A549 (cell line): ENCODE results near the gene NUAK2. TPM values are rescaled to one million over a fixed set of nuclear protein-coding genes. Genes with fewer than 3 reads are reported as not detected.

Source experiments
- ATAC-seq, 2 experiments: fragments of 200-7000 bp in 1 of 2; fragments of >200 bp in 1 of 2; cut with Nextera tagmentation in 1 of 2; cut with Tn5 transposase in 1 of 2; 3 replicates each; pipeline versions ENCODE4 v1.8.0 to v1.9.1; 2018 to 2020; ENCODE audit warnings: mild to moderate bottlenecking in 1 of 2, moderate library complexity in 1 of 2
- CTCF ChIA-PET: fragments of 300-600 bp; sonication (Branson Sonifier 250); formaldehyde crosslinking; extraction: SDS; loops from one replicate; lab custom pipeline; 2021; ENCODE audit warnings: antibody characterized with exemption, inconsistent platforms; lab: Yijun Ruan, JAX
- POLR2A ChIA-PET: fragments of 350-600 bp; formaldehyde crosslinking; extraction: SDS; loops from one replicate; lab custom pipeline; 2021; ENCODE audit warnings: antibody characterized with exemption, inconsistent platforms; lab: Yijun Ruan, JAX
- DNase-seq, 2 experiments: peaks; one replicate each; pipeline versions ENCODE4 v3.0.0 to v3.0.0-alpha.2; 2011 to 2016; ENCODE audit warnings: low read depth in 1 of 2, low spot score in 1 of 2
- FAIRE-seq: peaks from 2 replicates; lab custom pipeline; 2011; peaks lifted over from hg19 to GRCh38; lab: Jason Lieb, UNC
- H3K27ac ChIP-seq, 2 experiments: fragments of >200 bp; sonication (Bioruptor Twin); formaldehyde crosslinking; 3 replicates each; pipeline ENCODE4 v1.5.1; 2016 to 2017
- H3K4me1 ChIP-seq: fragments of >200 bp; sonication (Bioruptor Twin); formaldehyde crosslinking; 3 replicates; pipeline ENCODE4 v1.6.1; 2016
- H3K4me2 ChIP-seq: fragments of >200 bp; sonication (Bioruptor Twin); formaldehyde crosslinking; 3 replicates; pipeline ENCODE4 v1.6.1; 2016
- H3K4me3 ChIP-seq: fragments of >200 bp; sonication (Bioruptor Twin); formaldehyde crosslinking; 3 replicates; pipeline ENCODE4 v1.5.1; 2016
- H3K9me3 ChIP-seq: fragments of >200 bp; sonication (Bioruptor Twin); formaldehyde crosslinking; 3 replicates; pipeline ENCODE4 v1.6.1; 2016
- ATOH8 ChIP-seq: fragments of 250-450 bp; sonication (Bioruptor Pico); IDR thresholded peaks from 2 replicates; pipeline ENCODE4 v1.5.0; 2020; ENCODE audit warnings: low read depth, mild to moderate bottlenecking, moderate library complexity
- BHLHE40 ChIP-seq: IDR thresholded peaks from 2 replicates; pipeline ENCODE4 v1.6.1; 2012; ENCODE audit warnings: low read depth, low read length, inconsistent platforms
- CHD2 ChIP-seq: fragments of 150-350 bp; IDR thresholded peaks from 2 replicates; pipeline ENCODE4 v1.6.1; 2014; ENCODE audit warnings: low read length; ENCODE audit not compliant: partially characterized antibody
- CHD4 ChIP-seq: fragments of 200-600 bp; sonication (generic); IDR thresholded peaks from 2 replicates; pipeline ENCODE4 v1.6.1; 2016; ENCODE audit warnings: antibody characterized with exemption, mild to moderate bottlenecking, borderline replicate concordance
- CTCF ChIP-seq: fragments of >200 bp; sonication (Bioruptor Twin); formaldehyde crosslinking; IDR thresholded peaks from 3 replicates; pipeline ENCODE4 v1.5.1; 2016
- EHF ChIP-seq: fragments of 250-450 bp; sonication (Bioruptor Pico); IDR thresholded peaks from 2 replicates; pipeline ENCODE4 v1.5.0; 2020; ENCODE audit warnings: mild to moderate bottlenecking
- EP300 ChIP-seq, 2 experiments: fragments of >200 bp; sonication (Bioruptor Twin); formaldehyde crosslinking; IDR thresholded peaks; 2 replicates in 1 of 2; 3 replicates in 1 of 2; pipeline ENCODE4 v1.6.1; 2016 to 2017
- FOSB ChIP-seq: fragments of 250-450 bp; sonication (Bioruptor Pico); IDR thresholded peaks from 2 replicates; pipeline ENCODE4 v1.5.0; 2020; ENCODE audit warnings: mild to moderate bottlenecking, moderate library complexity
- FOSL2 ChIP-seq, 2 experiments: fragments of 450-650 bp in 1 of 2; fragments of >200 bp in 1 of 2; sonication (Bioruptor Twin) in 1 of 2; formaldehyde crosslinking; IDR thresholded peaks; 2 replicates each; pipeline versions ENCODE4 v1.5.0 to v1.6.1; 2016 to 2020; ENCODE audit warnings: mild to moderate bottlenecking in 1 of 2, moderate library complexity in 1 of 2
- FOXS1 ChIP-seq: fragments of 250-450 bp; sonication (Bioruptor Pico); IDR thresholded peaks from 2 replicates; pipeline ENCODE4 v1.5.0; 2020; ENCODE audit warnings: mild to moderate bottlenecking, moderate library complexity
- GATA3 ChIP-seq: IDR thresholded peaks from 2 replicates; pipeline ENCODE4 v1.6.1; 2012; ENCODE audit warnings: borderline replicate concordance
- HMGXB4 ChIP-seq: fragments of 250-450 bp; sonication (Bioruptor Pico); IDR thresholded peaks from 2 replicates; pipeline ENCODE4 v1.5.0; 2021; ENCODE audit warnings: mild to moderate bottlenecking, moderate library complexity, borderline replicate concordance
- HOXB13 ChIP-seq: fragments of 250-450 bp; sonication (Bioruptor Pico); IDR thresholded peaks from 2 replicates; pipeline ENCODE4 v1.5.0; 2020; ENCODE audit warnings: low read depth, mild to moderate bottlenecking, moderate library complexity
- JUN ChIP-seq, 2 experiments: fragments of >200 bp; sonication (Bioruptor Twin); formaldehyde crosslinking; IDR thresholded peaks; 2 replicates in 1 of 2; 3 replicates in 1 of 2; pipeline ENCODE4 v1.6.1; 2016 to 2017
- JUNB ChIP-seq: fragments of >200 bp; sonication (Bioruptor Twin); formaldehyde crosslinking; IDR thresholded peaks from 2 replicates; pipeline ENCODE4 v1.6.1; 2016
- MAX ChIP-seq: IDR thresholded peaks from 2 replicates; pipeline ENCODE4 v1.6.1; 2012
- MAZ ChIP-seq: fragments of 150-350 bp; IDR thresholded peaks from 2 replicates; pipeline ENCODE4 v1.6.1; 2014; ENCODE audit warnings: antibody characterized with exemption, low read depth, low read length, borderline replicate concordance
- NFE2L2 ChIP-seq: fragments of 150-350 bp; conservative IDR thresholded peaks from 2 replicates; pipeline ENCODE4 v1.6.1; 2014; ENCODE audit warnings: low read length
- NR3C1 ChIP-seq: fragments of >200 bp; sonication (Bioruptor Twin); formaldehyde crosslinking; IDR thresholded peaks from 3 replicates; pipeline ENCODE4 v1.6.1; 2017
- RAD21 ChIP-seq, 2 experiments: fragments of >200 bp in 1 of 2; sonication (Bioruptor Twin) in 1 of 2; formaldehyde crosslinking in 1 of 2; IDR thresholded peaks in 1 of 2; conservative IDR thresholded peaks in 1 of 2; 2 replicates in 1 of 2; 3 replicates in 1 of 2; pipeline ENCODE4 v1.6.1; 2012 to 2018; ENCODE audit warnings: inconsistent platforms in 1 of 2
- SREBF2 ChIP-seq: fragments of 450-650 bp; IDR thresholded peaks from 2 replicates; pipeline ENCODE4 v1.6.1; 2014; ENCODE audit warnings: mild to moderate bottlenecking, moderate library complexity
- ZNF302 ChIP-seq: fragments of 250-450 bp; sonication (Bioruptor Pico); IDR thresholded peaks from 2 replicates; pipeline ENCODE4 v1.9.0; 2021; ENCODE audit warnings: inconsistent platforms, mild to moderate bottlenecking, moderate library complexity
- ZSCAN20 ChIP-seq: fragments of 250-450 bp; sonication (Bioruptor Pico); IDR thresholded peaks from 2 replicates; pipeline ENCODE4 v1.8.0; 2022; ENCODE audit warnings: mild to moderate bottlenecking, moderate library complexity
- WGBS: methylation state at CpG from one replicate; pipeline ENCODE4 v1.1.6; 2017; ENCODE audit errors: missing lambda C conversion rate; 5-methylcytosine and 5-hydroxymethylcytosine counted together
- polyA plus RNA-seq, 4 experiments: library from polyadenylated mRNA; depleted of rRNA in 3 of 4; stranded (reverse); fragments of >200 nt; fragmentation: RNase III in 1 of 4; extraction: RNeasy Plus Mini Kit Qiagen cat#74134 plus additional on column Dnase treatment in 1 of 4; gene quantifications; 2 replicates in 3 of 4; 3 replicates in 1 of 4; pipeline ENCODE4 v1.2.3, GENCODE V29; 2011 to 2017

Gene NUAK2
- polyA plus RNA-seq, 2 of the 4 experiments (the other 2 are of a cell fraction), result 29.7 to 37.8 TPM

GRCh38 chr1:205351984-205352713, 30.6 kb upstream of the NUAK2 start:
- H3K4me1 ChIP-seq, result peaks cover 25% of the 10 kb centered on the region
- ATAC-seq, result peak; percentile 41 to 67; a peak in 4 of 6 replicates
- H3K9me3 ChIP-seq, result no peaks in the 10 kb centered on the region
- H3K4me3 ChIP-seq, result no peak overlapping the region
- 54% methylated on average over 10 of the region's 11 CpGs for WGBS
- 0 out of 6 replicates have a peak overlapping the region, but pooled peaks of 1 of the 2 experiments have one; percentile 38 for H3K27ac ChIP-seq
- TF ChIP-seq SREBF2, result no peak
- TF ChIP-seq BHLHE40, result no peak
- TF ChIP-seq ZNF302, result no peak
- no peak for TF ChIP-seq FOSL2 (IDR thresholded peaks at IDR 0.05)
- no peak for TF ChIP-seq FOSL2 (CRISPR knock-in tag; IDR thresholded peaks at IDR 0.05)
- TF ChIP-seq FOXS1 (CRISPR knock-in tag), result no peak
- no peak for TF ChIP-seq GATA3
- POLR2A ChIA-PET, result no interaction called here
- FAIRE-seq, result no peak
- CTCF ChIA-PET, result interaction anchor here (0.9 to 67.1 kb wide), 12 partner anchors 14 to 239 kb away, joined by 3 to 3627 read pairs (median 17); partner anchors contain the start of genes NUAK2 and TMCC2
- DNase-seq, result peak in 1 of 2 experiments; percentile 53
- H3K4me2 ChIP-seq, result 0 out of 3 replicates have a peak overlapping the region, but pooled peaks have one; percentile 2

- FAIRE-seq (no peak), ATAC-seq (no peak)
- 75% methylated on average over 6 of the region's 8 CpGs for WGBS
- Histone ChIP-seq H3K27ac (no peak overlapping the region), H3K9me3 (no peaks in the 10 kb centered on the region), H3K4me1 (peaks cover 25% of the 10 kb centered on the region)
- CTCF ChIA-PET, result interaction anchor here (0.9 to 67.1 kb wide), 11 partner anchors 13 to 307 kb away, joined by 3 to 3627 read pairs (median 6); partner anchors contain the start of gene NUAK2
- TF ChIP-seq JUN (IDR thresholded peaks at IDR 0.05) (no peak), CHD4 (no peak), ATOH8 (CRISPR knock-in tag) (no peak), FOSL2 (IDR thresholded peaks at IDR 0.05) (no peak), FOSL2 (CRISPR knock-in tag; IDR thresholded peaks at IDR 0.05) (no peak), GATA3 (no peak), NR3C1 (no peak), FOSB (CRISPR knock-in tag) (no peak), HMGXB4 (CRISPR knock-in tag) (no peak)
- TF ChIP-seq, all 56 proteins: peak for 0
- H3K4me2 ChIP-seq, result no peak overlapping the region
- DNase-seq, result no peak
- no peak overlapping the region for H3K4me3 ChIP-seq
- POLR2A ChIA-PET, result no interaction called here
Measured at GRCh38 chr1:205350691-205351141, 29.2 kb upstream of the NUAK2 start.

- TF ChIP-seq EHF (no peak), MAX (no peak), JUNB (no peak), NFE2L2 (no peak), MAZ (no peak), ZSCAN20 (CRISPR knock-in tag) (no peak), HOXB13 (no peak), RAD21 (conservative IDR thresholded peaks at IDR 0.05 in 1 of 2, IDR thresholded peaks at IDR 0.05 in 1 of 2) (no peak), ZNF302 (no peak), FOSB (CRISPR knock-in tag) (no peak), CTCF (no peak), CHD2 (no peak), EP300 (IDR thresholded peaks at IDR 0.05) (no peak)
- Histone ChIP-seq H3K9me3 (no peaks in the 10 kb centered on the region), H3K4me1 (peaks cover 22% of the 10 kb centered on the region), H3K27ac (no peak overlapping the region), H3K4me2 (no peak overlapping the region), H3K4me3 (no peak overlapping the region)
- FAIRE-seq, result no peak
- ChIA-PET CTCF (interaction anchor here (0.6 to 67.1 kb wide), 12 partner anchors 9 to 187 kb away, joined by 3 to 3627 read pairs (median 5); partner anchors contain the start of gene NUAK2), POLR2A (no interaction called here)
- 53% methylated on average over 4 of the region's 4 CpGs for WGBS
- ATAC-seq, result no peak
- no peak for DNase-seq
Measured at GRCh38 chr1:205350124-205350523, 28.6 kb upstream of the NUAK2 start.
